ENCODE data around the gene SPEF1.

Gene SPEF1

GRCh38 chr20:3802524-3803239, 21.4 kb upstream of the SPEF1 start:
- Histone ChIP-seq H3K27ac (ENCODE audit: low read depth, low read length) (no peak overlapping the region), H3F3A (ENCODE audit: control insufficient read depth, insufficient read depth) (peaks cover 11% of the 10 kb centered on the region; the same call in 1 of the 2 replicates), H3K9me3 (ENCODE audit: control insufficient read depth, insufficient read depth, low read length) (no peaks in the 10 kb centered on the region), H3K4me3 (ENCODE audit: low read length) (no peak overlapping the region), H3K9me2 (replicated peaks; ENCODE audit: control insufficient read depth, low read length) (no peaks in the 10 kb centered on the region), H3K27me3 (ENCODE audit: control insufficient read depth, low read length) (no peaks in the 10 kb centered on the region), H3K4me1 (ENCODE audit: control insufficient read depth, low read length) (peaks cover 37% of the 10 kb centered on the region), H3K36me3 (ENCODE audit: control insufficient read depth, low read length) (peaks cover 71% of the 10 kb centered on the region), H3K4me2 (ENCODE audit: low read length) (no peak overlapping the region), H3K79me2 (ENCODE audit: control insufficient read depth, low read length) (peaks cover 13% of the 10 kb centered on the region), H4K20me1 (ENCODE audit: control insufficient read depth, insufficient read depth, low read depth, low read length) (no peaks in the 10 kb centered on the region)
- TF ChIP-seq CTCF (IDR thresholded peaks at IDR 0.05; ENCODE audit: low read depth, low read length, poor library complexity, severe bottlenecking) (no peak), EZH2phosphoT487 (IDR thresholded peaks at IDR 0.05; ENCODE audit: borderline replicate concordance, low read length) (no peak)

GRCh38 chr20:3801846-3802245, 20.6 kb upstream of the SPEF1 start:
- H3K27me3 ChIP-seq (ENCODE audit: control insufficient read depth, low read length) = no peaks in the 10 kb centered on the region
- H3K79me2 ChIP-seq (ENCODE audit: control insufficient read depth, low read length) = peaks cover 21% of the 10 kb centered on the region
- no peak overlapping the region for H3K27ac ChIP-seq (ENCODE audit: low read depth, low read length)
- H3K36me3 ChIP-seq (ENCODE audit: control insufficient read depth, low read length) = peaks cover 71% of the 10 kb centered on the region
- peaks cover 11% of the 10 kb centered on the region; the same call in 1 of the 2 replicates for H3F3A ChIP-seq (ENCODE audit: control insufficient read depth, insufficient read depth)
- H3K9me2 ChIP-seq (replicated peaks; ENCODE audit: control insufficient read depth, low read length) = no peaks in the 10 kb centered on the region
- no peak overlapping the region for H3K4me2 ChIP-seq (ENCODE audit: low read length)
- peaks cover 38% of the 10 kb centered on the region for H3K4me1 ChIP-seq (ENCODE audit: control insufficient read depth, low read length)
- no peaks in the 10 kb centered on the region for H3K9me3 ChIP-seq (ENCODE audit: control insufficient read depth, insufficient read depth, low read length)
- H3K4me3 ChIP-seq (ENCODE audit: low read length) = no peak overlapping the region
- TF ChIP-seq CTCF (IDR thresholded peaks at IDR 0.05; ENCODE audit: low read depth, low read length, poor library complexity, severe bottlenecking) = no peak
- TF ChIP-seq EZH2phosphoT487 (IDR thresholded peaks at IDR 0.05; ENCODE audit: borderline replicate concordance, low read length) = no peak
- no peaks in the 10 kb centered on the region for H4K20me1 ChIP-seq (ENCODE audit: control insufficient read depth, insufficient read depth, low read depth, low read length)

- Histone ChIP-seq H4K20me1 (ENCODE audit: control insufficient read depth, insufficient read depth, low read depth, low read length) (no peaks in the 10 kb centered on the region), H3K27ac (ENCODE audit: low read depth, low read length) (no peak overlapping the region), H3K4me2 (ENCODE audit: low read length) (no peak overlapping the region), H3F3A (ENCODE audit: control insufficient read depth, insufficient read depth) (peaks cover 11% of the 10 kb centered on the region; the same call in 1 of the 2 replicates), H3K4me3 (ENCODE audit: low read length) (no peak overlapping the region), H3K9me3 (ENCODE audit: control insufficient read depth, insufficient read depth, low read length) (no peaks in the 10 kb centered on the region), H3K36me3 (ENCODE audit: control insufficient read depth, low read length) (peaks cover 71% of the 10 kb centered on the region), H3K27me3 (ENCODE audit: control insufficient read depth, low read length) (no peaks in the 10 kb centered on the region), H3K4me1 (ENCODE audit: control insufficient read depth, low read length) (peaks cover 39% of the 10 kb centered on the region), H3K9me2 (replicated peaks; ENCODE audit: control insufficient read depth, low read length) (no peaks in the 10 kb centered on the region), H3K79me2 (ENCODE audit: control insufficient read depth, low read length) (peaks cover 26% of the 10 kb centered on the region)
- no peak for TF ChIP-seq CTCF (IDR thresholded peaks at IDR 0.05; ENCODE audit: low read depth, low read length, poor library complexity, severe bottlenecking)
- no peak for TF ChIP-seq EZH2phosphoT487 (IDR thresholded peaks at IDR 0.05; ENCODE audit: borderline replicate concordance, low read length)
Measured at GRCh38 chr20:3801299-3801698, 20.1 kb upstream of the SPEF1 start.

Measured in DOHH2 (cell line).